ENCODE results near the gene WDFY2. TPM values are rescaled to one million over a fixed set of nuclear protein-coding genes. Genes with fewer than 3 reads are reported as not detected.

Gene WDFY2
- total RNA-seq, 6 experiments from 2014 or later = 11.4 to 15.7 (median 13.4) TPM

- no peak for TF ChIP-seq CTCF (IDR thresholded peaks at IDR 0.05)
- Mint-ChIP-seq H3K36me3 (ENCODE audit: low read depth) (peaks cover 44% of the 10 kb centered on the region), H3K27me3 (ENCODE audit: insufficient read depth) (no peaks in the 10 kb centered on the region), H3K9me3 (no peaks in the 10 kb centered on the region), H3K4me1 (ENCODE audit: low read depth) (peaks cover 70% of the 10 kb centered on the region), H3K27ac (peak overlapping the region; percentile 75), H3K4me3 (peak overlapping the region; percentile 2; the same call in 1 of the 2 replicates)
- no peak for DNase-seq
Measured at GRCh38 chr13:51666839-51667238, 82.6 kb downstream of the WDFY2 start.

- Mint-ChIP-seq H3K27me3 (ENCODE audit: insufficient read depth) (no peaks in the 10 kb centered on the region), H3K27ac (no peak overlapping the region), H3K9me3 (no peaks in the 10 kb centered on the region), H3K4me1 (ENCODE audit: low read depth) (peaks cover 76% of the 10 kb centered on the region), H3K36me3 (ENCODE audit: low read depth) (peaks cover 38% of the 10 kb centered on the region), H3K4me3 (no peak overlapping the region)
- TF ChIP-seq CTCF (IDR thresholded peaks at IDR 0.05) = no peak
- DNase-seq = no peak
Measured at GRCh38 chr13:51668580-51669195, 84.4 kb downstream of the WDFY2 start.

GRCh38 chr13:51673165-51673564 lies 88.9 kb downstream of the WDFY2 start:
- H3K27ac Mint-ChIP-seq = no peak overlapping the region
- no peak for TF ChIP-seq CTCF (IDR thresholded peaks at IDR 0.05)
- no peaks in the 10 kb centered on the region for H3K27me3 Mint-ChIP-seq (ENCODE audit: insufficient read depth)
- H3K4me3 Mint-ChIP-seq = no peak overlapping the region
- peaks cover 57% of the 10 kb centered on the region for H3K4me1 Mint-ChIP-seq (ENCODE audit: low read depth)
- H3K36me3 Mint-ChIP-seq (ENCODE audit: low read depth) = peaks cover 52% of the 10 kb centered on the region
- H3K9me3 Mint-ChIP-seq = no peaks in the 10 kb centered on the region
- no peak for DNase-seq

GRCh38 chr13:51674276-51674675 lies 90.0 kb downstream of the WDFY2 start:
- Mint-ChIP-seq H3K4me3 (no peak overlapping the region), H3K27ac (no peak overlapping the region), H3K27me3 (ENCODE audit: insufficient read depth) (no peaks in the 10 kb centered on the region; the same call in 1 of the 2 replicates), H3K36me3 (ENCODE audit: low read depth) (peaks cover 58% of the 10 kb centered on the region), H3K9me3 (no peaks in the 10 kb centered on the region), H3K4me1 (ENCODE audit: low read depth) (peaks cover 58% of the 10 kb centered on the region)
- no peak for DNase-seq
- no peak for TF ChIP-seq CTCF (IDR thresholded peaks at IDR 0.05)

GRCh38 chr13:51675385-51675784 lies 91.1 kb downstream of the WDFY2 start:
- Mint-ChIP-seq H3K4me1 (ENCODE audit: low read depth) (peaks cover 58% of the 10 kb centered on the region), H3K36me3 (ENCODE audit: low read depth) (peaks cover 52% of the 10 kb centered on the region), H3K9me3 (no peaks in the 10 kb centered on the region), H3K4me3 (no peak overlapping the region), H3K27me3 (ENCODE audit: insufficient read depth) (no peaks in the 10 kb centered on the region; the same call in none of the 2 replicates), H3K27ac (no peak overlapping the region)
- no peak for TF ChIP-seq CTCF (IDR thresholded peaks at IDR 0.05)
- no peak for DNase-seq
